GDM1 (cell line): Measurements from ENCODE around the gene ATG9B.
"Not testable (repeated sequence)": the region's sequence is repeated elsewhere in the genome, so short reads cannot be mapped to it uniquely, and the experiment has no call there.

Experiments
- DNase-seq: peaks from one replicate; lab custom pipeline; 2025; lab: John Stamatoyannopoulos, UW

Gene ATG9B

DNA sequence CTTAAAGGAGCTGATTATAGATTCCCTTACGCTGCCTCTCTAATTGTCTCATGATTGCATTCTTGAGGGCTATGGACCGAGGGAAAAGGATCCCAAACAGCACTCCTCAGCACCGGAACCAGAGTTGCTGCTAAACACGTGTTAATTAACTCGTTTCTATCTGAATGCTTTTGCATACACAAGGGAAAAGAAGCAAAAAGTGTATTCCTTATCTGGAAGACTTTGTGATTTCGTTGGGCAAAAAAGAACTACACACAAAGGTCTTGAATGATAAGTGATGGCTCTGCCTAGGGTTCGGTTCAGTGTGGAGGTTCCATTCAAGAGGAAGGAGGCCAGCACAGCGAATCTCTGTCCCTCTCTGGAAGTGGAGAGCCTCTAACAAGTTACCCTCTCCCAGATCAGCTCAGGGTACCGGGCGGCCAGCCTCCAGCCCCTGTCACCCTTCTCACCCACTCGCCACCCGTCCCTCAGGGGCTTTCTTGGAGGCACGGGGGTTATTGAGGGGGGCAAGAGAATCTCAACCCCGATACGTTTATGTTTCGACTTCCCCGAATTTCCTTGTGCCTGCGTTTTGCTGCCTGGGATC is 34.6 kb upstream of the ATG9B start:
- DNase-seq = no peak

DNA sequence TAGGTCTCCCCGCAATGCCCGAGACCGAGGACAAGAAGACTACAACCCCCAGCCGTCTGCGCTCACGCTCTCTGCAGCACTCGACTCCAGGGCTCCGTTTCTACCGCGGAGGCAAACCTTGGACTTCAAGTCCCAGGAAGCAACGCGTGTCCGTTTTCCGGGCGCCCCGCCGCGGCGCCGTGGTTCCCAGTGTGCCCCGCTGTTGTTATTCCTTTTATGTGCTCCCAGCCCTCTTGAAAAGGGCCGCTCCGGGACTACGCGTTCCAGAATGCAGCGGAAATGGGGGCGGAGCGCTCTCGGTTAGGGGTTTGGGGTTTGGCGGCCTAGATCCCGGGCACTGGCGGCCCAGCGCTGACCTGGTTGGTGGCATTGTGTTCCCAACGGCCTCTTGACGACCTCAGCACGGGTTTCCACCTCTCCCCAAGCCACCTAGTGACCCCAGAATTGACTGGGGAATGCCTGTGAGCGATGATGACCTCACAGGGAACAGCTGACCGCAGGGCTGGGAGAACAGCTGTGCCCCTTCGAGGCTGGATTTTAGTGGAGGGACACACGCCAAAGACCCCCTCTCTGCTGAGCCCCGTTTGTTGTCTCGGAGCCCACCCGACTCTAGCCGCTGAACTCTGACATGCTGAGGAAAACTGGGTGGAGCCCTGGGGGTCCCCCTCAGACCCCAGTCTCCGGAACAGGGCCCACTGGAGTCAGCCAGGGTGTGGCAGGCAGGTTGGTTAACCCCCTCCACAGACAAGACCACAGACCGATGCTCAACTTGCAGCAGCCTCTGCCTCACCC is 33.9 kb upstream of the ATG9B start:
- peak; percentile 98 for DNase-seq

DNA sequence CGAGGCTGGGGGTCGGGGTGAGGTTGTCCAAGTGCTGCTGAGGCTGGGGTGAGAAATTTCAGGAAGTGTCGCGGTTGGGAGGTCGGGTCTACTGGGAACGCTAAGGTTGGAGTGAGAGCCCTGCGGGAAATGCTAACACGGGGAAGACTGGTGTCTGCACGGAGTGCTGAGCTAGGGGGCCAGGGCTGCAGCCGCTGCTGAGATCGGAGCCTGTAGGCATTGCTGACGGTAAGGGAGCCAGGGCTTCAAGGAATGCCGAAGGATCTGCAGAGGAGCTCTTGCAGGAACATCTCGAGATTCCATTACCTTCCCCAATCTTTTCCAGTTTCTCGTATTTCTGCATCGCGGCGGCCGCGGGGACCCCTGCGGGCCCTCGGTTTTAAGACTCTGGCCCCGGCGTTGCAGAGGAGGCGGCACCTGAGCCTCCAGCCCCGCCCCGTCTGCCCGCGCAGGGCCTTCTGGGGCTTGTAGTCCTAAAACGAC is 33.3 kb upstream of the ATG9B start, which contains the start of gene CDK5:
Gene CDK5 (minus strand): TSS at position 392 of the 483 bp plus-strand sequence. CDS start 49 bp downstream, at position 343.
- DNase-seq = no peak

DNA sequence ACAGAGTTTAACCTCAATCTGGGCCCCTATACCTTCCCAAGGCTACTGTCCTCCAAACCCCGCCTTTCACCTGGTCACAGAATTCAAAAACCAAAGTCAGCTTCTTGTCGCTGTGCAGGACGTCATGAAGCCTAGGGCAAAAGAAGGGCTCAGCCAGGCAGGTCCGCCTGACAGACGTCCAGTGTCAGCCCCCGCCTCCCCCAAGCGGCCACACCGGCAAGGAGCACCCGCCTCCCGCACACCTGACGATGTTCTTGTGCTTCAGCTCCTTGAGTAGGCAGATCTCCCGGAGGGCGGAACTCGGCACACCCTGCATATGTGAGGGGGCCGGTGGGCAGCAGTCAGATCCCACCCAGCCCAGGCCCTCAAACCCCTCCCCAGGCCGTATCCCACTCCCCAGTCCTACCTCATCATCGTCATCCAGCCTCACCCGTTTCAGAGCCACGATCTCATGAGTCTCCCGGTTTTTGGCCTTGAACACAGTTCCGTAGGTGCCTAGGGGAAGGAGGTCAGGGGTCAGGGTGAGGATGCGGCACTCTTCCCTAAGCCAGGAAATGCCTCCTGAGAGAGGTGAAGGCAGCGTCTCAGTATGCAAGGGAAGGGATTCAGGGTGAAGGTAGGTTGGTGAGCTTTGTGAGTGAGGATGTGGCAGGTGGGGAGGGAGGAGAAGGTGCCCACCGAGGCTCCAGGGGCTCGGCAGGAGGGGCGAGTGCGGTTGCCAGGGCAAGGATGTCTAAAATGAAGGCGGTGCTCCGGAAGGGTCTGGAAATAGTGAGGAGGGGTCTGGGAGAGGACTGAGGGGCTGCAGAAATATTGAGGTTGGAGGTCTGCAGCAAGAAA is 32.6 kb upstream of the ATG9B start:
- no peak for DNase-seq

GRCh38 chr7:151056283-151056665 is 32.0 kb upstream of the ATG9B start:
- no peak for DNase-seq

- no peak for DNase-seq
Observed at GRCh38 chr7:151053751-151054150, 29.5 kb upstream of the ATG9B start.

- peak; percentile 55 for DNase-seq
Observed at GRCh38 chr7:151053096-151053495, 28.8 kb upstream of the ATG9B start.

- no peak for DNase-seq
Observed at GRCh38 chr7:151051108-151051507, 26.8 kb upstream of the ATG9B start.

DNA sequence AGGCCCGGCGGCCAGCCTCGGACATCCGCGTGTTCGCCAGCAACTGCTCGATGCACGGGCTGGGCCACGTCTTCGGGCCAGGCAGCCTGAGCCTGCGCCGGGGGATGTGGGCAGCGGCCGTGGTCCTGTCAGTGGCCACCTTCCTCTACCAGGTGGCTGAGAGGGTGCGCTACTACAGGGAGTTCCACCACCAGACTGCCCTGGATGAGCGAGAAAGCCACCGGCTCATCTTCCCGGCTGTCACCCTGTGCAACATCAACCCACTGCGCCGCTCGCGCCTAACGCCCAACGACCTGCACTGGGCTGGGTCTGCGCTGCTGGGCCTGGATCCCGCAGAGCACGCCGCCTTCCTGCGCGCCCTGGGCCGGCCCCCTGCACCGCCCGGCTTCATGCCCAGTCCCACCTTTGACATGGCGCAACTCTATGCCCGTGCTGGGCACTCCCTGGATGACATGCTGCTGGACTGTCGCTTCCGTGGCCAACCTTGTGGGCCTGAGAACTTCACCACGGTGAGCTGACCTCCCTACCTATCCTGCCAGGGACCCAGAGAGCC is 24.7 kb upstream of the ATG9B start:
- DNase-seq = no peak

GRCh38 chr7:151047976-151048815 is 23.9 kb upstream of the ATG9B start, which contains the start of gene ASIC3:
TSS of gene ASIC3 (plus strand) at chr7:151048531. CDS start at chr7:151048886, 355 bp downstream.
- DNase-seq = no peak

DNA sequence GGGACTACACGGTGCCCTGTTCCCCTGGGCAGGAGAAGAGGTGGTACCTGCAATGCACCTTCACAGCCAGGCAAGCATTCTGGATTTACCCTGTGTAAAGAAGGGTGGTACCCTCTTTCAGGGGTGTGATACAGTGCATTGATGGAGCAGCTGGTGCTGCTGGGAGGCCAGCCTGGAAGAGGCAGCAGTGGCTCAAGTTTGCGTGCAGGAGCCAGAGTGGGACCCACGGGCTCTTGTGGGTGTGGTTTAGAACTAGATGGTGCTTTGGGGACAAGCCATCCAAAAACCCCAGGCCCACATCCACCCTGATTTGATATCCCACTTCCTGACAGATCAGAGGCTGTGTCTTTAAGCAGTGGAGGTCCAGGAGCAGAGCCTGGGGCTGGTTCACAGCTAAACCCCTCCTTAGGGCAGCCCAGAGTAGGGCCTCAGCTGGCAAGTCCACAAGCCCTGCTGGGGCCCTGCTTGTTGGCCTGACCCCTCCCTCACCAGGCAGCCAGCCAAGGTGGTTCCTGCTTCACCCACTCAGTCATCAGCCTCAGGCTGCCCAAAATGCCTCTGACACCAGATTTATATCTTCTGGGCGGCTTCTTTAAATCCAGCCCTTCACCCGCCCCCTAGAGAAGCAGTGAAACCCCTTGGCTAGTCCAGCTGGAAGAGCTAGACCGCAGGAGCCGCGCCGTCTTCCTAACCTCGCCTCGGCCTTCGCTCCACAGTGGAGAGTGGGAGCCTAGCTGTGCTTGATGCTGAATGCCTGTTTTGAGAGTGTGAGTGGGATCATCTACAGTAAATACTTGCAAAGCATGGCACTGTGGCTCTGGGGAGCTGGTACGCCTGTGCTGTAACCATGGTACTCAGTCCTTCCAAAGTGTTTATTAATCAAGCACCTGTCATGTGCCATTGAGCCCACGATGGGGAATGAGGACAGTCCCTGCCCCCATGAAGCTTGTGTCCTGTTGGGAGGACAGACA is 22.6 kb upstream of the ATG9B start:
- no peak for DNase-seq

DNA sequence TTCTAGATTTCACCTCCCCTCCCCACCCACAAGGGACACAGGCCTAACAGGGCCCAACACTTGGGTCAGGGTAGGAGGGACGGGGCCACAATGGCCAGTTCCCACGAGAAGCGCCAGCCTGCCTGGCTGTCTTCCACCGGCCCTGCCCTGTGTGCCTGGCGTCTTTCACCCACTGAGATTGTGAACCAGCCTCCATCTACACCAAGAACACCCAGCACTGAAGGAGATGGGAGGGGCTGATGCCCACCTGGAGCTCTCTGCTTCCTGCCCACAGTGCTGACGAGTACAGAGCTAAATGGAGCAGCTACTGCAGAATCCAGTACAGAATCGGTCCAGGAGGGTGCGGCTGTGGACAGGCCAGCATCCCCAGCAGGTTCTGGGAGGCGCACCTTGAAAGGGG is 21.7 kb upstream of the ATG9B start:
- no peak for DNase-seq

GRCh38 chr7:151045262-151045661 is 21.0 kb upstream of the ATG9B start:
- no peak for DNase-seq

DNA sequence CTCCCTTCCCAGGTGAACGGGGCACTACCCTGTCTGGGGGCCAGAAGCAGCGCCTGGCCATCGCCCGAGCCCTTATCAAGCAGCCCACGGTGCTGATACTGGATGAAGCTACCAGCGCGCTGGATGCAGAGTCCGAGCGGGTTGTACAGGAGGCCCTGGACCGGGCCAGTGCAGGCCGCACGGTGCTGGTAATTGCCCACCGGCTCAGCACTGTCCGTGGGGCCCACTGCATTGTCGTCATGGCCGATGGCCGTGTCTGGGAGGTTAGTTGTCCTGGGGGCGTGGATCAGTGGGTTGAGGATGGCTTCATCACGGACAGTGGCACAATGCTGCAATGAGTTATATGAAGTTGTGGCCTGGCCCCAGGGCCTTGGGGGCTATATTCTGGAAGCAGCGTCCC is 19.7 kb upstream of the ATG9B start:
- DNase-seq = no peak

- DNase-seq = not testable (repeated sequence)
Observed at GRCh38 chr7:151043449-151043848, 19.2 kb upstream of the ATG9B start.

DNA sequence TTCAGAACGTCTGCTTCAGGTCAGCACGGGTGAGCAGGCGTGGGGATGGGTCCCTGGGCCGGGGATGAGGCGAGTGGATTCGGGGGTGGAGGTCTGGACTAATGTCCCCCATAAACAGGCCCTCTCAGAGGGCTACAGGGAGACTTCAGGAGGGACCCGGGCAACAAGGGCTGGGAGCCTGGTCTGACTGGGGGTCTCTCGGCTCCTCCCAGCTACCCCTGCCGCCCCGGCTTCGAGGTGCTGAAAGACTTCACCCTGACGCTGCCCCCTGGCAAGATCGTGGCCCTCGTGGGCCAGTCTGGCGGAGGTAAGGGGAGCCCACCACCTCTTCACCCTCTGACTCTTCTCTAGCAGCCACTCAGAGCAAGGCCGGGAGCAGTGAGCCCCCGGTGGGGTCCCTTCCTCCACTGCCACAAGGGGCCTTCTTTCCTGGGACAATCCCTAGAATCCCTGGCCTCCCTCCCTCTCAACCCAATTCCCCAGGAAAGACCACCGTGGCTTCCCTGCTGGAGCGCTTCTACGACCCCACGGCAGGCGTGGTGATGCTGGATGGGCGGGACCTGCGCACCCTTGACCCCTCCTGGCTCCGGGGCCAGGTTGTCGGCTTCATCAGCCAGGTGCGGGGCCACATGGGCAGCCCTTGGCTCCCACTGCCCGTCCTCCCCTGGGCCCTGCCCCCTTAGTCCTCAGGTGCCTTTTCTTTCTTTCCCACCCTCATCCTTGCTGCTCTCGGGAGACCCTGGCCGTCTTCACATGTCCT is 16.5 kb upstream of the ATG9B start:
- no peak for DNase-seq

GRCh38 chr7:151039850-151040548 is 15.7 kb upstream of the ATG9B start:
- DNase-seq = peak; percentile 30

GRCh38 chr7:151038951-151039849 is 14.9 kb upstream of the ATG9B start:
- DNase-seq = peak; percentile 78
